Stimulated activated effector memory CD8-positive, alpha-beta T cell treated with anti-CD3 and anti-CD28 coated beads, Interleukin-12 subunit alpha, Interleukin-12 subunit beta, amount 100 ng/mL, for 72 hours (primary cell): ENCODE results near the gene TMUB1.

ENCODE experiments used
- ATAC-seq: fragments of 150-1000 bp; cut with Tn5 transposase; 2 replicates; pipeline ENCODE4 v1.10.0; 2021
- DNase-seq, 2 donors: peaks; one replicate each; pipeline ENCODE4 v3.0.0; 2021 to 2022; ENCODE audit warnings: low spot score in 2 of 2
- H3K27ac Mint-ChIP-seq: one replicate; pipeline ENCODE4 v1.8.0; 2022; ENCODE audit warnings: mild to moderate bottlenecking, mixed read lengths
- H3K36me3 Mint-ChIP-seq: one replicate; pipeline ENCODE4 v1.8.0; 2022; ENCODE audit warnings: mild to moderate bottlenecking, mixed read lengths
- H3K4me1 Mint-ChIP-seq: one replicate; pipeline ENCODE4 v1.8.0; 2022; ENCODE audit warnings: mixed read lengths
- H3K4me3 Mint-ChIP-seq: one replicate; pipeline ENCODE4 v1.8.0; 2022; ENCODE audit warnings: mild to moderate bottlenecking, mixed read lengths
- H3K9me3 Mint-ChIP-seq: one replicate; pipeline ENCODE4 v1.8.0; 2022; ENCODE audit warnings: mixed read lengths

TMUB1 gene

GRCh38 chr7:151075662-151075971 is 7.7 kb downstream of the TMUB1 start:
- peaks cover 84% of the 10 kb centered on the region for H3K36me3 Mint-ChIP-seq
- peak overlapping the region; percentile 81 for H3K27ac Mint-ChIP-seq
- H3K4me1 Mint-ChIP-seq, result peaks cover 50% of the 10 kb centered on the region
- no peaks in the 10 kb centered on the region for H3K9me3 Mint-ChIP-seq
- H3K4me3 Mint-ChIP-seq, result no peak overlapping the region
- no peak for DNase-seq
- no peak for ATAC-seq

GRCh38 chr7:151074817-151075661 is 8.3 kb downstream of the TMUB1 start:
- Mint-ChIP-seq H3K4me1 (peaks cover 49% of the 10 kb centered on the region), H3K27ac (peak overlapping the region; percentile 81), H3K4me3 (peak overlapping the region; percentile 49), H3K36me3 (peaks cover 86% of the 10 kb centered on the region), H3K9me3 (no peaks in the 10 kb centered on the region)
- ATAC-seq (no peak), DNase-seq (no peak)

DNA sequence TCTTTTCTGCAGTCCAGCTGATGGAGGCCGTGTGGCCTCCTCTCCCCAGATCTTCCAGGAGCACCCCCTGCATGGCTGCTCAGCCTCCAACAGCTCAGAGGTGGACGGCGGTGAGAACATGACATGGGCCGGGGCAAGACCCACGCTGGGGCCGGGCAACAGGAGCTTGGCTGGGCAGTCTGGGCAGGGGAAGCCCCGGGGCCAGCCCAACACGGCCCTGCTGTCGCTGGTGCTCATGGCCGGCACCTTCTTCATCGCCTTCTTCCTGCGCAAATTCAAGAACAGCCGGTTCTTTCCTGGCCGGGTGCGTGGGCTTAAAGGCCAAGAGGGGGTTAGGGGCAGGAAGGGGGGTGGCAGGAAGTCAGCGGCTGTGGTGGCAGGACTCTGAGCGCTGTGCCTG is 9.3 kb downstream of the TMUB1 start:
- peaks cover 39% of the 10 kb centered on the region for H3K4me1 Mint-ChIP-seq
- H3K36me3 Mint-ChIP-seq, result peaks cover 88% of the 10 kb centered on the region
- no peaks in the 10 kb centered on the region for H3K9me3 Mint-ChIP-seq
- H3K27ac Mint-ChIP-seq, result peak overlapping the region; percentile 81
- DNase-seq, result no peak
- peak overlapping the region; percentile 49 for H3K4me3 Mint-ChIP-seq
- peak; percentile 43 for ATAC-seq

DNA sequence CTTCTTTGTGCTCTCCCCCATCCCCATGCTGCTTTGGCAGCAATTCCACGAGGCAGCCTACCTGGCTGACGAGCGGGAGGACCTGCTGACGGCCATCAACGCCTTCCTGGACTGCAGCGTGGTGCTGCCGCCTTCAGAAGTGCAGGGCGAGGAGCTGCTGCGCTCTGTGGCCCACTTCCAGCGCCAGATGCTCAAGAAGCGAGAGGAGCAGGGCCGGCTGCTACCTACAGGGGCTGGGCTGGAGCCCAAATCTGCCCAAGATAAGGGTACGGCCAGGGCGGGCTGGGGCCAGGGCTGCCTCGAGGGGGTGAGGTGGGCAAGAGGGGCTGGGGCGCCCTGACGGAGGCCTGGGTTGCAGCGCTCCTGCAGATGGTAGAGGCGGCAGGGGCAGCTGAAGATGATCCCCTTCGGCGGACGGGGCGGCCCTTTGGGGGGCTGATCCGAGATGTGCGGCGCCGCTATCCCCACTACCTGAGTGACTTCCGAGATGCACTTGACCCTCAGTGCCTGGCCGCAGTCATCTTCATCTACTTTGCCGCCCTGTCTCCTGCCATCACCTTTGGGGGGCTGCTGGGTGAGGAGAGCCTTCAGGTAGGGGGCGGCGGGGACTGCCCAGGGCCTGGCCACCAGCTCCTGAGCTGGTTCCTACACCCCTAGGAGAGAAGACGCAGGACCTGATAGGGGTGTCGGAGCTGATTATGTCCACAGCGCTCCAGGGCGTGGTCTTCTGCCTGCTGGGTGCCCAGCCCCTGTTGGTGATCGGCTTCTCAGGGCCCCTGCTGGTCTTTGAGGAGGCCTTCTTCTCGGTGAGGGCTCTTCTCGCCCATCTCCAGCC is 12.0 kb downstream of the TMUB1 start:
- DNase-seq (no peak), ATAC-seq (no peak)
- no peaks in the 10 kb centered on the region for H3K9me3 Mint-ChIP-seq
- peak overlapping the region; percentile 64 for H3K27ac Mint-ChIP-seq
- H3K4me3 Mint-ChIP-seq, result no peak overlapping the region
- H3K4me1 Mint-ChIP-seq, result peaks cover 25% of the 10 kb centered on the region
- H3K36me3 Mint-ChIP-seq, result peaks cover 95% of the 10 kb centered on the region

DNA sequence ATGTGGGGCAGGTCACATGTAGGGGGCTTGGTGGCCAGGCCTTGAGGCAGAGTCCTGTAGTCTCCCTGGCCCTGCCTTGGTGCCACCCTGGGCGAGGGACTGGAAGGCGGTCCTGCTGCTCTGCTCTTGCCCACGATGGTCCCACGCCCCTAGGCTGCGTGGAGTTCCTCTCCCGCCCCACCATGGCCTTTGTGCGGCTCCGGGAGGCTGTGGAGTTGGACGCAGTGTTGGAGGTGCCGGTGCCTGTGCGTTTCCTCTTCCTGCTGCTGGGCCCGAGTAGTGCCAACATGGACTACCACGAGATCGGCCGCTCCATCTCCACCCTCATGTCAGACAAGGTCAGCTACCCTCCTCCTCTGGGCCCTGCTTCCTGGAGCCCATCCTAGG is 12.7 kb downstream of the TMUB1 start:
- Mint-ChIP-seq H3K9me3 (no peaks in the 10 kb centered on the region), H3K27ac (no peak overlapping the region), H3K4me1 (peaks cover 18% of the 10 kb centered on the region), H3K4me3 (no peak overlapping the region), H3K36me3 (peaks cover 89% of the 10 kb centered on the region)
- no peak for DNase-seq
- ATAC-seq, result no peak

DNA sequence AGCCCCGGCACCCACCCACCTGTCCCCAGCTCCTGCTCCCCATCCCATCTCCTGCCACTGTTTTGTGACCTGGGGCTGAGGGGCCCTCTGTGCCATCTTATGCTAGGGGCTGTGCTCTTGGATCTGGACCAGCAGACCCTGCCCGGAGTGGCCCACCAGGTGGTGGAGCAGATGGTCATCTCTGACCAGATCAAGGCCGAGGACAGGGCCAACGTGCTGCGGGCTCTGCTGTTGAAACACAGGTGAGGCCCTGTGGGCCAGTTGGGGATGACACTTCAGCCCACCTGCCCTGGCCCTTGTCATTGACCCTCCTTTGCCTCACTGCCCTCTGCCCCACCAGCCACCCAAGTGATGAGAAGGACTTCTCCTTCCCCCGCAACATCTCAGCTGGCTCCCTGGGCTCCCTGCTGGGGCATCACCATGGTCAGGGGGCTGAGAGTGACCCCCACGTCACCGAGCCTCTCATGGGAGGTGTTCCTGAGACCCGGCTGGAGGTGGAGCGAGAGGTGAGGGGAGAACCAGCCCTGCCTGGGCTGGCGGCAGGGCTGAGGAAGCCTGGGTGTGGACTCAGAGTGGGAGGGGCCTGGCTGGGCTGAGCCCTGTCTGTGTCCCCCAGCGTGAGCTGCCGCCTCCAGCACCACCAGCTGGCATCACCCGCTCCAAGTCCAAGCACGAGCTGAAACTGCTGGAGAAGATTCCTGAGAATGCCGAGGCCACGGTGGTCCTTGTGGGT is 13.3 kb downstream of the TMUB1 start:
- Mint-ChIP-seq H3K4me3 (no peak overlapping the region), H3K27ac (no peak overlapping the region), H3K36me3 (peaks cover 89% of the 10 kb centered on the region), H3K9me3 (no peaks in the 10 kb centered on the region), H3K4me1 (peaks cover 14% of the 10 kb centered on the region)
- DNase-seq, result no peak
- no peak for ATAC-seq

GRCh38 chr7:151068069-151068773 is 15.1 kb downstream of the TMUB1 start:
- no peaks in the 10 kb centered on the region for H3K4me1 Mint-ChIP-seq
- peaks cover 85% of the 10 kb centered on the region for H3K36me3 Mint-ChIP-seq
- no peak for DNase-seq
- no peak overlapping the region for H3K27ac Mint-ChIP-seq
- no peaks in the 10 kb centered on the region for H3K9me3 Mint-ChIP-seq
- H3K4me3 Mint-ChIP-seq, result no peak overlapping the region
- ATAC-seq, result no peak

GRCh38 chr7:151066273-151066974 is 16.9 kb downstream of the TMUB1 start:
- Mint-ChIP-seq H3K27ac (no peak overlapping the region), H3K4me3 (no peak overlapping the region), H3K36me3 (peaks cover 67% of the 10 kb centered on the region), H3K4me1 (peaks cover 7% of the 10 kb centered on the region), H3K9me3 (no peaks in the 10 kb centered on the region)
- no peak for ATAC-seq
- no peak for DNase-seq

GRCh38 chr7:151065516-151065915 is 17.8 kb downstream of the TMUB1 start:
- Mint-ChIP-seq H3K36me3 (peaks cover 62% of the 10 kb centered on the region), H3K4me3 (no peak overlapping the region), H3K9me3 (no peaks in the 10 kb centered on the region), H3K27ac (peak overlapping the region; percentile 68), H3K4me1 (peaks cover 17% of the 10 kb centered on the region)
- DNase-seq (no peak), ATAC-seq (no peak)

- peaks cover 59% of the 10 kb centered on the region for H3K36me3 Mint-ChIP-seq
Observed at GRCh38 chr7:151064993-151065392, 18.3 kb downstream of the TMUB1 start.

GRCh38 chr7:151064454-151064853 is 18.8 kb downstream of the TMUB1 start:
- H3K36me3 Mint-ChIP-seq, result peaks cover 54% of the 10 kb centered on the region
- peaks cover 20% of the 10 kb centered on the region for H3K4me1 Mint-ChIP-seq
- no peak overlapping the region for H3K4me3 Mint-ChIP-seq
- no peaks in the 10 kb centered on the region for H3K9me3 Mint-ChIP-seq
- DNase-seq, result no peak
- ATAC-seq, result no peak
- no peak overlapping the region for H3K27ac Mint-ChIP-seq

More at GRCh38 chr7:151064993-151065392, 18.3 kb downstream of the TMUB1 start:
- Mint-ChIP-seq H3K4me3 (no peak overlapping the region), H3K9me3 (no peaks in the 10 kb centered on the region), H3K27ac (peak overlapping the region; percentile 68), H3K4me1 (peaks cover 20% of the 10 kb centered on the region)
- DNase-seq (no peak), ATAC-seq (no peak)

- Mint-ChIP-seq H3K27ac (peak overlapping the region; percentile 10), H3K9me3 (no peaks in the 10 kb centered on the region), H3K4me1 (peaks cover 28% of the 10 kb centered on the region), H3K36me3 (peaks cover 49% of the 10 kb centered on the region), H3K4me3 (no peak overlapping the region)
- DNase-seq (no peak), ATAC-seq (no peak)
Observed at GRCh38 chr7:151063212-151063561, 20.1 kb downstream of the TMUB1 start.

DNA sequence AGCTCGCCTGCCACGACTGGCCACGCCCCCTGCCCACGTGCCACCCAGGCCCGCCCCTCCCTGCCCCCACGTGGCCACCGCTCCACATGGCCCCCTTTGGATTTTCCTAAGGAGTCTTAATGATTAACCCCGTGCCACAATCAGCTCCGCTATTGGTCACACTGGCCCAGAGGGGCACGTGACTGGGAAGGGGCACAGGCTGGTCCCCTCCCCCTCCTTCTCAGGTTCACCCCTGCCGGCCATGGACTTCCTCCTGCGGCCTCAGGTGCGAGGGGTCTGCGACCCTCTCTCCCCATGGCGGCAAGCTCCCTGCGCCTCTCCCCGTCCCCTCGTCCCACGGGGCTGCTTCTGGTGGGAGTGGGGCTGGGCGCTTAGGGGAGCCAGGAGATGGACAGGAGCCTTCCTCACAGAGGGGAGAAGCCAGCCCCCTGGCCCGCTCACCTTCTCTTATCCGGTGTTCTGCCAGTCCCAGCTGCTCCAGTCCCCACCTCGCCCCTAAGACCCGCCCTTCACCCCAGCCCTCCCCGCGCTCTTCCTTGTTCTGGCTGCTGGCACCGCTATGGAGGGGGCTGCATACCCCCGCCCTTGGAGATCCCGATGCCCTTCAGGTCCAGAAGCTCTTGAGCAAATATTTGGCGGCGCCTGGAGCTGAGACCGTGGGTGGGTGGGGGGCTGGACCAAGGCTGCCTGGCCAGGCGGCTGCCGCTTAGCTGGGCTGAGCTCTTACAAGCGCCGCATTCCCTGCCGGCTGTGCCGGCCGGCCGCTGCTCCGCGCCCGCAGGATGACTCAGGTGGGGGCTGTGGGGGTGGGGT is 20.7 kb downstream of the TMUB1 start:
- H3K4me1 Mint-ChIP-seq, result peaks cover 29% of the 10 kb centered on the region

GRCh38 chr7:151062111-151062398 is 21.2 kb downstream of the TMUB1 start:
- Mint-ChIP-seq H3K4me3 (peak overlapping the region; percentile 93), H3K9me3 (no peaks in the 10 kb centered on the region), H3K27ac (peak overlapping the region; percentile 71), H3K36me3 (peaks cover 41% of the 10 kb centered on the region), H3K4me1 (peaks cover 35% of the 10 kb centered on the region)
- DNase-seq (no peak), ATAC-seq (no peak)

More for the DNA sequence above, 20.7 kb downstream of the TMUB1 start:
- no peak overlapping the region for H3K27ac Mint-ChIP-seq
- peaks cover 46% of the 10 kb centered on the region for H3K36me3 Mint-ChIP-seq
- DNase-seq, result no peak
- no peaks in the 10 kb centered on the region for H3K9me3 Mint-ChIP-seq
- no peak overlapping the region for H3K4me3 Mint-ChIP-seq
- ATAC-seq, result no peak
